NCI-H187 (cell line): ENCODE results near the gene WBP1L.
"Not testable (repeated sequence)": the region's sequence is repeated elsewhere in the genome, so short reads cannot be mapped to it uniquely, and the experiment has no call there.

ENCODE experiments used
- DNase-seq, 2 experiments: peaks; one replicate each; lab custom pipeline; 2025; lab: John Stamatoyannopoulos, UW

WBP1L gene

DNA sequence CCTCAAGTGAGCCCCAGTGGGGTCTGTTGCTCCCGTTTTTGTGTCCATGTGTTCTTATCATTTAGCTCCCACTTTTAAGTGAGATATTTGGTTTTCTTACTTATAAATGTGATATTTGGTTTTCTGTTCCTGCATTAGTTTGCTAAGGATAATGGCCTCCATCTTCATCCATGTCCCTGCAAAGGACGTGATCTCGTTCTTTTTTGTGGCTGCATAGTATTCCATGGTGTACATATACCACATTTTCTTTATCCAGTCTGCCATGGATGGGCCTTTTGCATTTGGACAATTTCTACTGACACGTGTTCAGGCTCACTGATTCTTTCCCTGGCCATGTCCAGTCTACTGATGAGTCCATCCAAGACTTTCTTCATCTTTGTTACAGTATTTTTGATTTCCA lies 19.8 kb upstream of the WBP1L start:
- DNase-seq: no peak

DNA sequence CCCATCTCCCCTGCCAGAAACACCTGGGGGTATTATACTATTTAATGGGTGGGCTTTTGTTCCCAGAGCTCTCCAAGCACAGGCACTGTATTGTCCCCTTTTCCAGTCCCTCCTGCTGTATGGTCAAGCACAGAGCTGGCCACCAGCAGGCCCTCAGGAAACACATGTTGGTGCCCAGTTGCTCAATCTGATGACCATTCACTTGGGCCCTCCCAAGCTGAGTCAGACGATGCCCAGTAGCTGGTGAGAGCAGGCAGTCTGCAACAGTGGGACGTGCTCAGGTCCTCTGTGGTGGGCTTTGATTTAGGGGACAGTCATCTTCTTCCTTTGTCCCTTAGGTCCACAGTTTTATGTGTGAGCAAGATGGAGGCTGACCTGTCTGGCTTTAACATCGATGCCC lies 17.5 kb upstream of the WBP1L start:
- no peak for DNase-seq

DNA sequence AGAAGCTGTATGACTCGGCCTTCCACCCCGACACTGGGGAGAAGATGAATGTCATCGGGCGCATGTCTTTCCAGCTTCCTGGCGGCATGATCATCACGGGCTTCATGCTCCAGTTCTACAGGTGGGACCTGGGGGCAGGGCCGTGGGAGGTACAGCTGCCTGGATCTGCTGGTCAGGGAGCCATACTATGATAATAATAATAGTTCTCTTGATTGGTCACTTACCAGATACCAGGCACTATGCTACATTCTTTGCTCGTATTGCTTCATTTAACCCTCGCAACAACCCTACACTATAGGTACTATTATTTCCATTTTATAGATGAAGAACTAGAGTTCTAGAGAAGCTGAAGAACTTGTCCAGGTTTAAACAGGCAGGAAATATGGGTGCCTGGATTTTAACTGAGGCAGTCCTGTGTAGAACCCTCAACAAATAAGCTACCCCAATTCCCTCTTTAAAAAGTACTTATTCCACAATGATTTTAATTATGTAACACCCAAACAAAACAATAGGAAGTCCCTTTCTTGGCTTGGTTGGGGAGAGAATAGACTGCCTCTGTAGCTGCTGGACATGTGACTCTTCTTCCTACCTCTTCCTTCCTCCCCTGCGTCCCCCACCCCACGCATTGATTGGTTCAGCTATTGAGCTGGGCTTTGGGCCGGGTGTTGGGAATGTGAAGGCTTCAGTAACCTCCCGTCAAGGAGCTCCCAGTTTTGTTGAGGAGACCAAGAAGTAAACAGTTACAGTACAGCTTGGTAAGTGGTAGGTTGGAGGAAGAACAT lies 16.5 kb upstream of the WBP1L start:
- no peak for DNase-seq

DNA sequence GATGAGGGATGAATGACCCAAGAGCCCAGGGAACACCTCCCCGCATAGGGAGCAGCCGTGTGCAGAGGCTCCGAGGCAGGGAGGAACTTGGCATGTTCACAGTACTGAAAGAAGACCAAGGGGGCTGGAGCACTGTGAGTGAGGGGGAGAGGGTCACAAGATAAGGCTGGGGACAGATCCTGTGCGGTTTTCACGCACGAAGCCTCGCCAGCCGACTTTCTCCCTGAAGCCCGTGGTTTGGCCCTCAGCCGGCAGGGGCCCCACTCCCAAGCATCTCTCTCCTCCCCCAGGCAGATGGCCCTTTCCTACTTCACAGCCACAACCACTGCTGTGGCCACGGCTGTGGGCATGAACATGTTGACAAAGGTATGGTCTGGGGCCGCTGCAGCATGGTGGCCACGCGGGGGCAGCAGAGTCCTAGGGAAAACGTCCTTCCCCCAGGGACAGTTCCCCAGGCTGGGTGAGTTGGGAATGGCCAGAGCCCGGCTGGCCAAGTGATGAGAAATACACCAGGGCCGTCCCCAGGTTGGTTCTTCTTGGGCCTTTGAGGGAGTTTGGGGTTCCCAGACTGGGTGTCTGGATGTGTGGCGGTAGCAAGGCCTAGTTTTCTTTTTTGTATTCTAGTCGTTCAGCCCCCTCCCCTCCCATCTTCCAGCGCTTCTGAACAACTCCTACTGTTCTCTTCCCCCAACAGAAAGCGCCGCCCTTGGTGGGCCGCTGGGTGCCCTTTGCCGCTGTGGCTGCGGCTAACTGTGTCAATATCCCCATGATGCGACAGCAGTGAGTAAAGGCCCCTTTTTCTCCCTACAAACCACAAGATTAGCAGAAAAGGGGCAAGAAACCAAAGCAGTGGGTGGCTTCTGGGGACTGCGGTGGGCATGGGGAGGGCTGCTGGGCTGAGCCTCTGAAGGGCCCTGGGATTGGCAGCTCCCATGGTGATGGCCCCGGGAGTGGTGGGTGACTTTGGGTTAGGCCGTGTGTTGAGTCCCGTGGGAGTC lies 14.4 kb upstream of the WBP1L start:
- no peak for DNase-seq

DNA sequence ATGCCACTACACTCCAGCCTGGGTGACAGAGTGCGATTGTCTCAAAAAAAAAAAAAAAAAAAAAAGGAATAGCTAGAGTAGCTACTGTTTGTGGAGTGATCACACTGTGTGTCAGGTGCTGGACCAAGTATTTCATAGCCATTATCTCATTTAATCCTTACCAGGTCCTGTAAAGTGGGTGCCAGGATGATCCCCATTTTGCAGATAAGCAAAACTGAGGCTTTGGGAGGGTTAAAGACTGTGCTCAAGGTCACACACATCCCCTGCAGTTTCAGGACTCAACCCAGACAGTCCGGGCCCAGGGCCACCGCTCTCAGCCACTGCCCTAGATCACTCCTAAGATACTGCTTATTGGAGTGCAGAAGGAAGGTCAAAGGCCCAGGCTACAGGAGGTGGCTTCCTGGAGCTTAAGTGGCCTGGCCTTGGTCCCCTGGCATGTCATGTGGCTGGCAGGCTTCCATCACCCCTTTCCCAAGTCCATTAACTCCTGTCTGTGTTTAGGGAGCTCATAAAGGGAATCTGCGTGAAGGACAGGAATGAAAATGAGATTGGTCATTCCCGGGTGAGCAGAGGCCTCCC lies 12.4 kb upstream of the WBP1L start:
- no peak for DNase-seq

DNA sequence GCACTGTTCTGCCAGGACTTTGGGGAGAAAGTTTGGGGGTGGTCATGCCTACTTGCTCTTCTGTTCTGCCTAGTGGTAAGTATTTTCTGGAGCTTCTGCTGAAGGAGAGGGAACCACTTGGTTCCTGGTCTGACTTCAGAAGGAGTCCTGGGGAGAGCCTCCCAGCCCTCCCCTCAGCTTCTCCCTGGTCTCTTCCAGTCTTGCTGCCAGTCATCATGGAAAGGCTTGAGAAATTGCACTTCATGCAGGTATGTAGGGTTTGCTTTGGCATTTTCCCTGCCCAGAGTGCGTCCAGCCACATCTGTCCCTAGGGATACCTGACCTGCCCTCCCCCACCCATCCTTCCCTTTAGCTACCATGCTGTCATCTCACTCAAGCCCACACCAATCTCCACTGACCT lies 11.1 kb upstream of the WBP1L start:
- DNase-seq: no peak

DNA sequence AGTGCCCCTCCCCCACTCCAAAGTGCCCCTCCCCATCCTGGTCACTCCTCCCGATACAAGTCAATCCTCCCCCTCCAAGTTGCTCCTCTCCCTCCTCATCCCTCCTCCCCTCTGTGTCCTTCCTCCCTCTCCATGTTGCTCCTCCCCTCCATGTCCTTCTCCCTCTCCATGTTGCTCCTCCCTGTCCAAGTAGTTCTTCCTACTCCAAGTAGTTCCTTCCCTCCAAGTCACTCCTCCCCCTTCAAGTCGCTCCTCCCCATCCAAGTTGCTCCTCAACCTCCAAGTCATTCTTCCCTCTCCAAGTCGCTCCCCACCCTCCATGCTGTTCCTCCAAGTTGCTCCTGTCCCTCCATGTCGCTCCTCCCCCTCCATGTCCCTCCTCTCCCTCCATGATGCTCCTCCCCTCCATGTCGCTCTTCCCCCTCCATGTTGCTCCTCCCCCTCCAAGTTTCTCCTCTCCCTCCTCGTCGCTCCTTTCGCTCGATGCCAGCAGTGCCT lies 8.6 kb upstream of the WBP1L start:
- no peak for DNase-seq

DNA sequence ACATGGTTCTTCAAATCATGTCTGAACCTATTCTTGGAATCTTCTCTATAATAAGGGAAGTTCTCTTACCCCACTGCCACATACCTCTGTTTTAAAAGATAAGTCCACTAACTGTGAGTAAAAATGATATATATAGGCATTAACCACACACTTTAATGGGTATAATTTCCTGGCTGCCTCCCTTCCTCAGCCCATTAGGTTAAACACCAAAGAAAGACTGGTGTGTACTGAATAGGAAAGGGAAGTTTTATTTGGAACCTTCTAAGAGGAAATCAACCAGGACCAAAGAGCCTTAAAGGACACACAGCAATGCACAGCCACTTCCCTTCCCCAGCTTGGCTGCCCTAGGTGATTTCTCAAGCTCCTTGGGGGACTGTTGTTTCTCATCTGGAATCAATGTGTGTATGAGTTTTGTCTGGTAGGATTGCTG lies 5.0 kb upstream of the WBP1L start:
- DNase-seq: no peak

DNA sequence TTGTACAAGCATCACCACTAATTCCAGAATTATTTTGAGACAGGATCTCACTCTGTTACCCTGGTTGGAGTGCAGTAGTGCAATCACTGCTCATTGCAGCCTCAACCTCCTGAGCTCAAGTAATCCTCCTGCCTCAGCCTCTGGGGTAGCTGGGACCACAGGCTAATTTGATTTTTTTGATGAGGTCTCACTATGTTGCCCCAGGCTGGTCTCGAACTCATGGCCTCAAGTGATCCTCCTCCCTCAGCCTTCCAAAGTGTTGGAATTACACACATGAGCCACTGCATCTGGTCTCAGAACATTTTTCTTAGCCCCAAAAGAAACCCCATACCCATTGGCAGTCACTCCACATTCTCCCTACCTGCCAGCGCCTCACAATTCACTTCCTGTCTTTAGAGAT lies 3.5 kb upstream of the WBP1L start:
- no peak for DNase-seq

DNA sequence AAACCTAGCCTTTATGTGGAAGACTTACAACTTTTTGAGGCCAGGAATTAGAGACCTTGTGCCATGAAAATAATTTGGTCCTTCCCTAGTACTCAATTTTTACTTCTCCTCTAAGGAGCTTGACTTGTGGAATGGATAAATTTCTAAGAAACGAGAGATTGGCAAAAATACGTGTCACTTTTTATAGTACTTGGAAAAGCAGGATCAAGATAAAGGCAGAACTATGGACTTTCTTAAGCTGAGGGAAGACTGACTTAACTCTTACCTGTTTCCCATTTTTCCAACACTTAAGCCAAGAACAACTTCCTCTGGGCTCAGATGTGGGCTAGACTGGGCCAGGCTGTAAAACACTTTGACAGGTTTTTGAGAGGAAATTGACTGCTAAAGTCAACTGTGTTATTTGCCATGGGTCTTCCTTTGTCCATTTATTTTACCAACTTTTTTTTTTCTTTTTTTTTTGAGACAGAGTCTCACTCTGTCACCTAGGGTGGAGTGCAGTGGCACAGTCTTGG lies 2.0 kb upstream of the WBP1L start:
- DNase-seq: no peak

DNA sequence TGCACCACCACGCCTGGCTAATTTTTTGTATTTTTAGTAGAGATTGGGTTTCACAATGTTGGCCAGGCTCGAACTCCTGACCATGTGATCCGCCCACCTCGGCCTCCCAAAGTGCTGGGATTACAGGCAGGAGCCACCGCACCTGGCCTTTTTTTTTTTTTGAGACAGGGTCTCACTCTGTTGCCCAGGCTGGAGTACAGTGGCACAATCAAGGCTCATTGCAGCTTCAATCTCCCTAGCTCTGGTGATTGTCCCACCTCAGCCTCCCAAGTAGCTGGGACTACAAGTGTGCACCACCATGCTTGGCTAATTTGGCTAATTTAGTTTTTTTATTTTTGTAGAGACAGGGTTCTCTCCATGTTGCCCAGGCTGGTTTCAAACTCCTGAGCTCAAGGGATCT lies 1.4 kb upstream of the WBP1L start:
- DNase-seq: not testable (repeated sequence)

DNA sequence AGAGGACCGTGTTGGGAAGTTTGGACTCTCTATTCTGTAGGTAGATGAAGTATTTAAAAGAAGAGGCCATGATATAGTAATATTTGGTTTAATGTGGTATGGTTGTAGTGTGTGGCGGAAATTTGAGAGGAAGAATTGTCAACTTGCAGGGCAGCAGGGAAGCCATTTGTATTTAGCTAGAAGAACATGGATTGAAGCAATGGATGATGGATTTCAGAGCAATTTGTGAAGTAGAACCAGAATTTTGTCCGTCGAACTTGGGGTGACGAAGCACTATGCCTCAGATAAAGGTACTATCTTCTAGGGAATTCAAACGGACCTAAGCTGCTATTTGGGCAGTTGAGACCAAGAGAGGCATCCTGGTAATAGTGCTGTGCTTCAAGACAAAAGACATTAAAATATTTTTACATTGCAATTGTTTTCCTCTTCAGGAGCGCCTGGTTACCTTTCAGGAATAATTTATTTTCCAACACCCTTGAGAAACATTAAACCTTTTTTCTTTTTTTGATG lies 615 bp upstream of the WBP1L start:
- DNase-seq: no peak

DNA sequence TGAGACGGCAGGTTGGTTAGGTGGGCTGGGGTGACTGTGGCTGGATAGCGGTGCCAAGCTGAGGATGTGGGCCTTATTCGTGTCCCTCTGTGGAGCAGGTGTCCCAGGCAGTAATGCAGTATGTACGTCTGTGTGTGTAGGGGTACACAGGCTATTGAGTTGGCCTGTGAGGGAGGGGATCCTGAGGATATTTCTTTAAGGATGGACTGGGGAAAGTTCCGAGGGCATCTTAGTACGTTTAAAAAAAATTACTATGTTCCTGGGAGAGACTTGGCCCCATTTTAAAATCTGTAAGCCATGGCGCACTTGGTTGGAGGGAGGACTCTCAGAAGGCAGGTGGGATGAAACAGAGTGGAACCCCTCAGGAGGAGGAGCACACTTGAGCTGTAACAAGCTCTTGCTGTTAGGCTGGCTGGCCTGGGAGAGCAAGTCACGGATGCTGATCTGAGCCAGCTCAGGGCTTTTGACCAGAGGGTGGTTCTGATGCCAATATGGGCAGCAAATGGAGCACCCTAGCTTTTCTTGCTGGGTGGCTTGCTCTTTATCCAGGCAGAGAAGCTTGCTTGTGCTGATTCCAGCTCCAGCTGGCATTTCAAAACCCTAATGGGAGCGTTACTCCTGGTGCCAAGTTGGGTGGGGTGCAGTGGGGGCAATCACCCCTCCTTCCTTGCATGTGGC lies 765 bp downstream of the WBP1L start:
- no peak for DNase-seq

DNA sequence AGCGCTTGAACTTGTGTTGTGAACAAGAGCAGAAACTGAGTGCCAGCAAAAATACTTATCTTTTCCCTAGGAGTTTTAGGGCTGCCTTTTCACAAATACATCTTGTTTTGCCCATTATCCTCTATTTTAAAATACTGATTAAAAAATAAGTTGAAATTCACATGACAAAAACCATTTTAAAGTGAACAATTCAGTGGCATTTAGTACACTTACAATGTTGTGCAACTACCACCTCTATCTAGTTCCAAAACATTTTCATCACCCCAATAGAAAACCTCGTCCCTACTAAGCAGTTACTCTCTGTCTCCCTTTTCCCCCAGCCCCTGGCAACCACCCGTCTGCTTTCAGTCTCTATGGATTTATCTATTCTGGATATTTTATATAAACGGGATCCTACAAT lies 1.4 kb downstream of the WBP1L start:
- no peak for DNase-seq

DNA sequence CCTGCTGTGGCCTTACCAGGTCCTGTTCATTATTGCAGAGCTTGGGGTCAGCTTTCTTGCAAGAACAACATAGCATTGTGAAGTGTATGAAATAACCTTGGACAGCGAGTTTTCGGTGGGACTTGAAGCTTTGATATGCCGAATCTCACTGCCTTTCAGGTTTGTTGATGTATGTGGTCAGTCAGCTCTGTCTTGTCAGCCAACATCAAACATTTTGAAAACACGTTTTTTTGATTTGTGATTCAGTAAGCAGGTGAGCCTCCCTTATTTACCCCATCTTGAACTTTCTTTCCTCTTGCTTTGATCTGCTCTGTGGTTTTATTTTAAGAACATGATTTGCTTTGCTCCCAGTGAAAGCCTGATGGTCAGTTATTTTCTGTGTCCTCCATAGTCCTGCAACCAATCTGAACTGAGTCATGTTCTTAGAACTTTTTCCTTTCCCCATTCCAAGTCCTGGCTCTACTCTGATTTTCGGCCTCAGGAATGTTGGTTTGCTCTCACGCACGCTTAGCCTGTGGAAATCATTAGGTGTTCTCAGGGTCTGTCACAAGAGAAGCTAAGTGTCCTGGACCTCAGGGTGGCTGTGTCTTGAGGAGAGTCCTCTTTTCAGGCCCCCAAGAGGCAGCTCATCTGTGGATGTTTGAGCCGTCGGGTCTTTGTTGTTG lies 8.7 kb downstream of the WBP1L start:
- DNase-seq: no peak

DNA sequence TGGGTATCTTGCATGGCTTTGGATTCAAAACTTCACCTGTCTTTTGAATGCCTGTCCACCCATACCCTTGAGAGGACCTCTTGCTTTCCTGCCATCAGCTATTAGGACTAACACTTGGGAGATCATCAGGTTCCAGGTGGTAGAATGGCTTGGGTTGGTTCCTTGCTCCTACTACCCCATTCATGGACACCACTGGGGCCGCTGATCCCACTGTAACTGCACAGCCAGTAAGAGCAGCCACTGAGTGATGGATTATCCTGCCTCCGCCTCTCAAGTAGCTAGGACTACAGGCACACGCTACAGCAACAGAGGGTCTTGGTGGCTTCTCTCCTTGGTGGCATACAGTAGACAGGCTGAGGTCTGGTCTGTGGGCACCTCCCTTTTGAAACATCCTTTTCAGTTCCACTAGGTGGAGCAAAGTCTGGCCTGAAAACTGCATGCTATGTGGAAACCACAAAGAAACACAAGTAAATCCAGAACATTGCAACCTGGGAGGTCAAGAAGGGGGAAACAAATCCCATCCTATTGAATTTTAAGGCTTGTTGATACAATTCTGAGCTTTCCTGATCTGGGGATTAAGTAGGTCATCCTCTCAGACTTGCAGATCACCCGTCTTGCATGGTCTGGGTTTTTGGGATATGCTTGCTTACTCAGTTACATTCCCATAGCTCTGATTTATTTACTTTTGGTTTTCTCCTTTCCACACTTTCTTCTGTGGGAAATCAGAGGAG lies 9.4 kb downstream of the WBP1L start:
- no peak for DNase-seq

DNA sequence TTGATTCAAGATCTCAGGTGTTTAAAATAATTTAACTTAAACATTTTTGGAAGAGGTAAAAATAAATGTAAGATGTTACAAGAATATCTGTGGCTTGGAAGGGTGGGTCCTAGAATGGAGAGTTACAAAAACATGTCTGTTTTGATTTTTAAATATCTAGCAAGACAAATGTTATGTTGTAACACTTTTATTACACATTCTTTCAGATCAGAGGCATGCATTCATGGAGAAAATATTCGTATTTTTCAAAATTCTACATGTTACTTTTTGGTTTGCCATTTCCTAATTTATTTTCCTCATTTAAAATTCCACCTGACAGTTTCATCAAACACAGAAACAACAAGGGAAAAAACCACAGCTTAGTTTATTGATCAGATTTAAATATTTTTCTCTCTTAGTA lies 10.0 kb downstream of the WBP1L start:
- DNase-seq: no peak

DNA sequence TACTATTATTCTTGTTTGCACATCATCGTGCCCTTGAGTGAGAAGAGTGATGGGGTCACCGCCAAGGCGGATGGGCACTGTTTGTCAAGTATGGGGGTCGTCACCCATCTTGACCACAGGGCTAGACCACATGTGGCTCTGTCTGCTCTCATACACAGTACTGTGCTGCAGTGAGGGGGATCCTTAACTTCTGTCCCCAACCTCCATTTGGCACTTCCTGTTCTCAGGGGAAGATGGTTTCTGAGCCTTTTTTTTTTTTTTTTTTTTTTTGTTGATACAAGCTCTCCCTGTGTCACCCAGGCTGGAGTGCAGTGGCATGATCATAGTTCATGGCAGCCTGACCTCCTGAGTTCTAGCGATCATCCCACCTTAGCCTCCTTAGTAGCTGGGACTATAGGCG lies 13.6 kb downstream of the WBP1L start:
- DNase-seq: no peak

DNA sequence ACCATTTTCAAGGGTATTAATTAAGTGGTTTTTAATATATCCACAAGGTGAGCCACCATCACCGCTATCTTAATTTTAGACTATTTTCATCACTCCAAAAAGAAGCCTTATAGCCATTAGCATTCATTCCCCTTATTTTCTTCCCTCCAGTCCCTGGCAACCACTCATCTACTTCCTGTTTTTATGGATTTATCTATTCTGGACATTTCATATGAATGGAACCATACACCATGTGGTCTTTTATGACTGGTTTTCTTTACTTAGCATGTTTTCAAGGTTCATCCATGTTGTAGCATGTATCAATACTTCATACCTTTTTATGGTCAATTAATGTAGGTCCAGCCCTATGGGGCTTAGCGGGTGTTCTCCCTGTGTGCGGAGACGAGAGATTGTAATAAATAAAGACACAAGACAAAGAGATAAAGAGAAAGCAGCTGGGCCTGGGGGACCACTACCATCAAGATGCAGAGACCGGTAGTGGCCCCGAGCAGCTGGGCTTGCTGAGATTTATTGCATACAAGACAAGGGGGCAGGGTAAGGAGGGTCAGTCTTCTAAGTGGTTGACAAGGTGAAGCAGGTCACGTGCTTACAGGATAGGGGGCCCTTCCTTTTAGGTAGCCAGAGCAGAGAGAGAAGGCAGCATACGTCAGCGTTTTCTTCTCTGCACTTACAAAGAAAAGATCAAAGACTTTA lies 14.6 kb downstream of the WBP1L start:
- no peak for DNase-seq

DNA sequence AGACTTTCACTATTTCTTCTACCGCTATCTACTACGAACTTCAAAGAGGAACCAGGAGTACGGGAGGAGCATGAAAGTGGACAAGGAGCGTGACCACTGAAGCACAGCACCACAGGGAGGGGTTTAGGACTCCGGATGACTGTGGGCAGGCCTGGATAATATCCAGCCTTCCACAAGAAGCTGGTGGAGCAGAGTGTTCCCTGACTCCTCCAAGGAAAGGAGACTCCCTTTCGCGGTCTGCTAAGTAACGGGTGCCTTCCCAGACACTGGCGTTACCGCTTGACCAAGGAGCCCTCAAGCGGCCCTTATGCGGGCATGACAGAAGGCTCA lies 15.2 kb downstream of the WBP1L start:
- not testable (repeated sequence) for DNase-seq
